Measurements from ENCODE around the gene ACAA1. TPM values are rescaled to one million over a fixed set of nuclear protein-coding genes. Genes with fewer than 3 reads are reported as not detected.
"Not testable (repeated sequence)": the region's sequence is repeated elsewhere in the genome, so short reads cannot be mapped to it uniquely, and the experiment has no call there.

ACAA1 gene
- polyA plus RNA-seq, 2 donors: 79.4 to 101 TPM

GRCh38 chr3:38097446-38098375 is 39.2 kb downstream of the ACAA1 start:
- 71 to 72% methylated on average over 19 of the region's 19 CpGs for WGBS, 2 donors
- no peak overlapping the region for H3K27ac ChIP-seq (ENCODE audit: low read depth in 2 of 2, low read length in 1 of 2)
- H3K27me3 ChIP-seq (ENCODE audit: control insufficient read depth in 1 of 2, insufficient read depth in 2 of 2, low read length in 2 of 2): no peaks in the 10 kb centered on the region

GRCh38 chr3:38095669-38096483 is 41.1 kb downstream of the ACAA1 start:
- H3K27me3 ChIP-seq (ENCODE audit: control insufficient read depth in 1 of 2, insufficient read depth in 2 of 2, low read length in 2 of 2): no peaks in the 10 kb centered on the region
- no peaks in the 10 kb centered on the region for H3K4me1 ChIP-seq (ENCODE audit: control insufficient read depth in 2 of 2, insufficient read depth in 2 of 2, low read length in 1 of 2)
- 82 to 87% methylated on average over 6 of the region's 6 CpGs for WGBS, 2 donors
- no peak overlapping the region for H3K27ac ChIP-seq (ENCODE audit: low read depth in 2 of 2, low read length in 1 of 2)
- H3K4me3 ChIP-seq (ENCODE audit: low read depth in 1 of 2, low read length in 2 of 2): no peak overlapping the region
- H3K9me3 ChIP-seq (ENCODE audit: control insufficient read depth in 2 of 2, insufficient read depth in 1 of 2, low read depth in 1 of 2, low read length in 1 of 2): no peaks in the 10 kb centered on the region
- no peaks in the 10 kb centered on the region for H3K36me3 ChIP-seq (ENCODE audit: control insufficient read depth in 2 of 2, insufficient read depth in 2 of 2, low read length in 1 of 2)

More at GRCh38 chr3:38097446-38098375, 39.2 kb downstream of the ACAA1 start:
- H3K4me1 ChIP-seq (ENCODE audit: control insufficient read depth in 2 of 2, insufficient read depth in 2 of 2, low read length in 1 of 2): no peaks in the 10 kb centered on the region
- no peak overlapping the region for H3K4me3 ChIP-seq (ENCODE audit: low read depth in 1 of 2, low read length in 2 of 2)
- no peaks in the 10 kb centered on the region for H3K36me3 ChIP-seq (ENCODE audit: control insufficient read depth in 2 of 2, insufficient read depth in 2 of 2, low read length in 1 of 2)
- H3K9me3 ChIP-seq (ENCODE audit: control insufficient read depth in 2 of 2, insufficient read depth in 1 of 2, low read depth in 1 of 2, low read length in 1 of 2): no peaks in the 10 kb centered on the region

GRCh38 chr3:38094999-38095398 is 41.9 kb downstream of the ACAA1 start:
- H3K4me1 ChIP-seq (ENCODE audit: control insufficient read depth in 2 of 2, insufficient read depth in 2 of 2, low read length in 1 of 2): no peaks in the 10 kb centered on the region
- H3K4me3 ChIP-seq (ENCODE audit: low read depth in 1 of 2, low read length in 2 of 2): no peak overlapping the region
- no peaks in the 10 kb centered on the region for H3K36me3 ChIP-seq (ENCODE audit: control insufficient read depth in 2 of 2, insufficient read depth in 2 of 2, low read length in 1 of 2)
- no peaks in the 10 kb centered on the region for H3K9me3 ChIP-seq (ENCODE audit: control insufficient read depth in 2 of 2, insufficient read depth in 1 of 2, low read depth in 1 of 2, low read length in 1 of 2)
- H3K27ac ChIP-seq (ENCODE audit: low read depth in 2 of 2, low read length in 1 of 2): no peak overlapping the region
- WGBS, 2 donors: 85 to 86% methylated on average over 3 of the region's 3 CpGs
- H3K27me3 ChIP-seq (ENCODE audit: control insufficient read depth in 1 of 2, insufficient read depth in 2 of 2, low read length in 2 of 2): no peaks in the 10 kb centered on the region

GRCh38 chr3:38090453-38090852 is 46.5 kb downstream of the ACAA1 start:
- Histone ChIP-seq H3K27ac (ENCODE audit: low read depth in 2 of 2, low read length in 1 of 2) (no peak overlapping the region), H3K27me3 (ENCODE audit: control insufficient read depth in 1 of 2, insufficient read depth in 2 of 2, low read length in 2 of 2) (no peaks in the 10 kb centered on the region), H3K4me3 (ENCODE audit: low read depth in 1 of 2, low read length in 2 of 2) (no peak overlapping the region), H3K36me3 (ENCODE audit: control insufficient read depth in 2 of 2, insufficient read depth in 2 of 2, low read length in 1 of 2) (no peaks in the 10 kb centered on the region), H3K4me1 (ENCODE audit: control insufficient read depth in 2 of 2, insufficient read depth in 2 of 2, low read length in 1 of 2) (no peaks in the 10 kb centered on the region), H3K9me3 (ENCODE audit: control insufficient read depth in 2 of 2, insufficient read depth in 1 of 2, low read depth in 1 of 2, low read length in 1 of 2) (no peaks in the 10 kb centered on the region)
- 85 to 92% methylated on average over 3 of the region's 3 CpGs for whole genome bisulfite sequencing, 2 donors

GRCh38 chr3:38089163-38089562 is 47.8 kb downstream of the ACAA1 start:
- Histone ChIP-seq H3K9me3 (ENCODE audit: control insufficient read depth in 2 of 2, insufficient read depth in 1 of 2, low read depth in 1 of 2, low read length in 1 of 2) (peaks cover 0 to 3% of the 10 kb centered on the region in 2 donors), H3K4me1 (ENCODE audit: control insufficient read depth in 2 of 2, insufficient read depth in 2 of 2, low read length in 1 of 2) (no peaks in the 10 kb centered on the region), H3K27me3 (ENCODE audit: control insufficient read depth in 1 of 2, insufficient read depth in 2 of 2, low read length in 2 of 2) (no peaks in the 10 kb centered on the region), H3K27ac (ENCODE audit: low read depth in 2 of 2, low read length in 1 of 2) (no peak overlapping the region), H3K36me3 (ENCODE audit: control insufficient read depth in 2 of 2, insufficient read depth in 2 of 2, low read length in 1 of 2) (no peaks in the 10 kb centered on the region), H3K4me3 (ENCODE audit: low read depth in 1 of 2, low read length in 2 of 2) (no peak overlapping the region)
- WGBS, 2 donors: 77 to 78% methylated on average over 2 of the region's 2 CpGs

- Histone ChIP-seq H3K27ac (ENCODE audit: low read depth in 2 of 2, low read length in 1 of 2) (no peak overlapping the region), H3K4me1 (ENCODE audit: control insufficient read depth in 2 of 2, insufficient read depth in 2 of 2, low read length in 1 of 2) (no peaks in the 10 kb centered on the region), H3K36me3 (ENCODE audit: control insufficient read depth in 2 of 2, insufficient read depth in 2 of 2, low read length in 1 of 2) (no peaks in the 10 kb centered on the region), H3K4me3 (ENCODE audit: low read depth in 1 of 2, low read length in 2 of 2) (no peak overlapping the region), H3K27me3 (ENCODE audit: control insufficient read depth in 1 of 2, insufficient read depth in 2 of 2, low read length in 2 of 2) (no peaks in the 10 kb centered on the region), H3K9me3 (ENCODE audit: control insufficient read depth in 2 of 2, insufficient read depth in 1 of 2, low read depth in 1 of 2, low read length in 1 of 2) (peaks cover 0 to 3% of the 10 kb centered on the region in 2 donors)
- 90 to 95% methylated on average over 11 of the region's 11 CpGs for WGBS, 2 donors
Measured at GRCh38 chr3:38088126-38089078, 48.5 kb downstream of the ACAA1 start.

GRCh38 chr3:38087278-38087677 is 49.6 kb downstream of the ACAA1 start:
- not testable (repeated sequence) for H3K27me3 ChIP-seq (ENCODE audit: control insufficient read depth in 1 of 2, insufficient read depth in 2 of 2, low read length in 2 of 2); H3K4me3 ChIP-seq (ENCODE audit: low read depth in 1 of 2, low read length in 2 of 2); H3K36me3 ChIP-seq (ENCODE audit: control insufficient read depth in 2 of 2, insufficient read depth in 2 of 2, low read length in 1 of 2); H3K27ac ChIP-seq (ENCODE audit: low read depth in 2 of 2, low read length in 1 of 2); H3K4me1 ChIP-seq (ENCODE audit: control insufficient read depth in 2 of 2, insufficient read depth in 2 of 2, low read length in 1 of 2); H3K9me3 ChIP-seq (ENCODE audit: control insufficient read depth in 2 of 2, insufficient read depth in 1 of 2, low read depth in 1 of 2, low read length in 1 of 2)

- 83 to 87% methylated on average over 3 of the region's 3 CpGs for WGBS, 2 donors
- peaks cover 0 to 3% of the 10 kb centered on the region in 2 donors for H3K9me3 ChIP-seq (ENCODE audit: control insufficient read depth in 2 of 2, insufficient read depth in 1 of 2, low read depth in 1 of 2, low read length in 1 of 2)
Measured at GRCh38 chr3:38086496-38086895, 50.4 kb downstream of the ACAA1 start.

GRCh38 chr3:38085943-38086324 is 51.0 kb downstream of the ACAA1 start:
- H3K9me3 ChIP-seq (ENCODE audit: control insufficient read depth in 2 of 2, insufficient read depth in 1 of 2, low read depth in 1 of 2, low read length in 1 of 2): peaks cover 0 to 3% of the 10 kb centered on the region in 2 donors
- H3K27ac ChIP-seq (ENCODE audit: low read depth in 2 of 2, low read length in 1 of 2): no peak overlapping the region
- 88 to 90% methylated on average over 1 of the region's 1 CpG for WGBS, 2 donors
- no peaks in the 10 kb centered on the region for H3K27me3 ChIP-seq (ENCODE audit: control insufficient read depth in 1 of 2, insufficient read depth in 2 of 2, low read length in 2 of 2)
- H3K4me3 ChIP-seq (ENCODE audit: low read depth in 1 of 2, low read length in 2 of 2): no peak overlapping the region
- no peaks in the 10 kb centered on the region for H3K4me1 ChIP-seq (ENCODE audit: control insufficient read depth in 2 of 2, insufficient read depth in 2 of 2, low read length in 1 of 2)
- no peaks in the 10 kb centered on the region for H3K36me3 ChIP-seq (ENCODE audit: control insufficient read depth in 2 of 2, insufficient read depth in 2 of 2, low read length in 1 of 2)

More at GRCh38 chr3:38086496-38086895, 50.4 kb downstream of the ACAA1 start:
- H3K36me3 ChIP-seq (ENCODE audit: control insufficient read depth in 2 of 2, insufficient read depth in 2 of 2, low read length in 1 of 2): no peaks in the 10 kb centered on the region
- no peaks in the 10 kb centered on the region for H3K27me3 ChIP-seq (ENCODE audit: control insufficient read depth in 1 of 2, insufficient read depth in 2 of 2, low read length in 2 of 2)
- no peak overlapping the region for H3K4me3 ChIP-seq (ENCODE audit: low read depth in 1 of 2, low read length in 2 of 2)
- no peaks in the 10 kb centered on the region for H3K4me1 ChIP-seq (ENCODE audit: control insufficient read depth in 2 of 2, insufficient read depth in 2 of 2, low read length in 1 of 2)
- no peak overlapping the region for H3K27ac ChIP-seq (ENCODE audit: low read depth in 2 of 2, low read length in 1 of 2)
